Upper lobe of left lung (tissue), 6 donors: ENCODE data around the gene OR4L1. TPM values are rescaled to one million over a fixed set of nuclear protein-coding genes. Genes with fewer than 3 reads are reported as not detected.
"Not testable (repeated sequence)": the region's sequence is repeated elsewhere in the genome, so short reads cannot be mapped to it uniquely, and the experiment has no call there.

ENCODE experiments used
- ATAC-seq, 2 donors: fragments of 200-7000 bp; cut with Tn5 transposase; one replicate each; pipeline ENCODE4 v1.9.1; 2022; ENCODE audit warnings: mild to moderate bottlenecking in 2 of 2, moderate library complexity in 2 of 2; ENCODE audit not compliant: low FRiP score in 2 of 2
- DNase-seq, 2 donors: peaks; one replicate each; pipeline ENCODE4 v3.0.0-alpha.2; 2019 to 2020
- H3K27ac ChIP-seq, 4 donors: fragments of 200-600 bp; sonication (generic); one replicate each; pipeline ENCODE4 v1.5.1; 2016 to 2019
- H3K27me3 ChIP-seq, 4 donors: fragments of 200-600 bp; sonication (generic); one replicate each; pipeline ENCODE4 v1.5.1; 2017 to 2019
- H3K36me3 ChIP-seq, 4 donors: fragments of 200-600 bp; sonication (generic); one replicate each; pipeline ENCODE4 v1.5.1; 2016 to 2019
- H3K4me1 ChIP-seq, 4 donors: fragments of 200-600 bp; sonication (generic); one replicate each; pipeline ENCODE4 v1.5.1; 2018 to 2019
- H3K4me3 ChIP-seq, 4 donors: fragments of 200-600 bp; sonication (generic); one replicate each; pipeline ENCODE4 v1.5.1; 2017 to 2019; ENCODE audit warnings: mild to moderate bottlenecking in 2 of 4, moderate library complexity in 1 of 4
- H3K9me3 ChIP-seq, 4 donors: fragments of 200-600 bp; sonication (generic); one replicate each; pipeline ENCODE4 v1.5.1; 2018 to 2019
- CTCF ChIP-seq, 6 experiments: fragments of 450-650 bp in 4 of 6; fragments of 200-600 bp in 2 of 6; sonication (generic) in 2 of 6; IDR thresholded peaks; one replicate each; pipeline ENCODE4 v1.5.1; 2016 to 2019; ENCODE audit warnings: antibody characterized with exemption in 6 of 6
- EP300 ChIP-seq, 4 donors: sonication (generic); formaldehyde crosslinking; IDR thresholded peaks; one replicate each; pipeline ENCODE4 v1.5.1; 2017; ENCODE audit warnings: antibody characterized with exemption in 4 of 4, control low read depth in 2 of 4
- POLR2A ChIP-seq, 4 donors: fragments of 450-650 bp; IDR thresholded peaks; one replicate each; pipeline ENCODE4 v1.5.1; 2016 to 2017; ENCODE audit warnings: antibody characterized with exemption in 4 of 4, mild to moderate bottlenecking in 2 of 4
- POLR2AphosphoS5 ChIP-seq, 2 donors: sonication (generic); formaldehyde crosslinking; IDR thresholded peaks; one replicate each; pipeline ENCODE4 v1.5.1; 2017; ENCODE audit warnings: antibody characterized with exemption in 2 of 2
- WGBS, 2 donors: methylation state at CpG; one replicate each; pipeline ENCODE4 v1.1.5; 2017 to 2018; 5-methylcytosine and 5-hydroxymethylcytosine counted together
- total RNA-seq, 6 donors: library from RNA; depleted of rRNA in 4 of 6; stranded (reverse); fragments of >200 nt in 4 of 6; gene quantifications; one replicate each; pipeline versions ENCODE4 v1.1.0 to v1.2.1, GENCODE V29; 2016 to 2021
- donor health status: DM: no; HTN: no; CAD: no; lungs with moderate emphysema.
- donor health status: DM: no; HTN: yes; CAD: no; lungs with severe emphysema.

OR4L1 gene
- total RNA-seq, 6 donors from 2014 or later = not detected

GRCh38 chr14:20035938-20036337, 23.9 kb upstream of the OR4L1 start, which contains the start of gene OR4K13:
OR4K13 (minus strand) TSS chr14:20036038; CDS start chr14:20034758, 1,280 bp downstream.
- no peaks in the 10 kb centered on the region for H3K27me3 ChIP-seq
- WGBS, 2 donors = 89 to 92% methylated on average over 4 of the region's 4 CpGs
- no peak for ATAC-seq
- no peak for DNase-seq
- no peak within 1 kb of the TSS for H3K4me3 ChIP-seq
- H3K4me1 ChIP-seq = no peaks in the 10 kb centered on the region
- H3K9me3 ChIP-seq = no peaks in the 10 kb centered on the region
- H3K27ac ChIP-seq = no peak within 1 kb of the TSS
- TF ChIP-seq POLR2AphosphoS5 (IDR thresholded peaks at IDR 0.05) (no peak), POLR2A (IDR thresholded peaks at IDR 0.05) (no peak), EP300 (IDR thresholded peaks at IDR 0.05) (no peak), CTCF (IDR thresholded peaks at IDR 0.05) (no peak)
- no peaks in the 10 kb centered on the region for H3K36me3 ChIP-seq

DNA sequence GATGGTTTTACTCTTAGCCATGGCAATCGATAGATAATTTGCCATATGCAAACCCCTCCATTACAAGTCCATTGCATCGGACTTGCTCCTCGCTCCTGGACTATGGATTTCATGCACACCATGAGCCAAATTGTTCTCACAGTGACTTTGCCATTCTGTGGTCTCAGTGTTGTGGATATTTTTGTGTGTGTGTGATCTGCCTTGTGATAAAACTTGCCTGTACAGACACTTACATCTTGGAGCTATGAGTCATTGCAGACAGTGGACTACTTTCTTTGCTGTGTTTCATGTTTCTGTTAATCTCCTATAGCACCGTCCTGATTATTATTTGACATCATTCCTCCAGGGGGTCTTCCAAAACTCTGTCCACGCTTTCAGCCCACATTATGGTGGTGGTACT, 15.6 kb upstream of the OR4L1 start:
- Histone ChIP-seq H3K4me3 (no peak overlapping the region), H3K27ac (no peak overlapping the region), H3K36me3 (no peaks in the 10 kb centered on the region), H3K9me3 (no peaks in the 10 kb centered on the region), H3K27me3 (no peaks in the 10 kb centered on the region), H3K4me1 (no peaks in the 10 kb centered on the region)
- DNase-seq (no peak), ATAC-seq (no peak)
- WGBS, 2 donors = 68 to 77% methylated on average over 5 of the region's 5 CpGs
- no peak for TF ChIP-seq EP300 (IDR thresholded peaks at IDR 0.05)
- TF ChIP-seq CTCF (IDR thresholded peaks at IDR 0.05) = no peak
- TF ChIP-seq POLR2A (IDR thresholded peaks at IDR 0.05) = no peak
- no peak for TF ChIP-seq POLR2AphosphoS5 (IDR thresholded peaks at IDR 0.05)

DNA sequence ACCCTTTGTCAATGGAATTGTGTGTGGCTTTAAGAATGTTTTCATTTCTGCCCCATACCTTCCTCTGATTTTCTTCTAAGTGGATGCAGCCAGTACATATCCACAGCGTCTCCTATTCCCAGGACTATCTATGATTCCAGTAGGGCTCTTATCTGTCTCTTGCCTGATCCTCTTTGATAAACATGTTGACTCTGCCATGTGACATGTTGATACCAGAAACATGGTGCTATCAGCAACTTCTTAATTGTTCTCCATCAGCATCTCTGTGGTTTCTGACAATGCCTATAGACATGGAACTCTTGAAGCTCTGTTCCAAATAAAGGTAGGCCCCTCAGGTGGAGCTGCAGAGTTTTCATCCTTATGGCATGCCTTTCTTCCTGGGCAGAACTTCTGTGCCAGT, 11.6 kb upstream of the OR4L1 start:
- no peaks in the 10 kb centered on the region for H3K9me3 ChIP-seq
- no peaks in the 10 kb centered on the region for H3K4me1 ChIP-seq
- no peaks in the 10 kb centered on the region for H3K36me3 ChIP-seq
- H3K4me3 ChIP-seq = no peak overlapping the region
- no peak for TF ChIP-seq POLR2A (IDR thresholded peaks at IDR 0.05)
- TF ChIP-seq EP300 (IDR thresholded peaks at IDR 0.05) = no peak
- TF ChIP-seq POLR2AphosphoS5 (IDR thresholded peaks at IDR 0.05) = no peak
- TF ChIP-seq CTCF (IDR thresholded peaks at IDR 0.05) = no peak
- ATAC-seq = no peak
- 71% methylated on average over 1 of the region's 1 CpG for WGBS, 2 donors
- H3K27me3 ChIP-seq = no peaks in the 10 kb centered on the region
- no peak overlapping the region for H3K27ac ChIP-seq
- DNase-seq = no peak

DNA sequence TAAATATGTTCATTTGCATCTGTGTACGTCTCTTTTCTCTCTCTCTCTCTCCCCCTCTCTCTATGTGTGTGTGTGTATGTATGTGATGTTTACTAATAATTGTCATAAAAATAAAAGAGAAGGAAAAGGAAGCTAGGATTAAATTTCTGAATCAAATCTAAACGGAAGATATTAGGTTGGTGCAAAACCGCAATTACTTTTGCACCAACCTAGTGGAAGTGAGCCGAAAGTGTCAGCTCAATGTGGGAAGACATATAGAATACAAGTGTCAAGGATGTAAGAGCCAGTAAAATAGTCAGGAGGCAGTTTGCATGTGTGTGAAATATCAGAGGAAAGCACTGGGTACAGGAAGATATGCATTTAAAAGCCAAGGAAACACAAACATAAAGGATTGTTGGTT, 32.2 kb downstream of the OR4L1 start:
- DNase-seq (no peak), ATAC-seq (no peak)
- Histone ChIP-seq H3K36me3 (no peaks in the 10 kb centered on the region), H3K4me1 (no peaks in the 10 kb centered on the region), H3K27ac (no peak overlapping the region), H3K27me3 (no peaks in the 10 kb centered on the region), H3K9me3 (no peaks in the 10 kb centered on the region), H3K4me3 (no peak overlapping the region)
- 20 to 22% methylated on average over 4 of the region's 4 CpGs for WGBS, 2 donors
- TF ChIP-seq EP300 (IDR thresholded peaks at IDR 0.05) (no peak), POLR2AphosphoS5 (IDR thresholded peaks at IDR 0.05) (no peak), POLR2A (IDR thresholded peaks at IDR 0.05) (no peak)

DNA sequence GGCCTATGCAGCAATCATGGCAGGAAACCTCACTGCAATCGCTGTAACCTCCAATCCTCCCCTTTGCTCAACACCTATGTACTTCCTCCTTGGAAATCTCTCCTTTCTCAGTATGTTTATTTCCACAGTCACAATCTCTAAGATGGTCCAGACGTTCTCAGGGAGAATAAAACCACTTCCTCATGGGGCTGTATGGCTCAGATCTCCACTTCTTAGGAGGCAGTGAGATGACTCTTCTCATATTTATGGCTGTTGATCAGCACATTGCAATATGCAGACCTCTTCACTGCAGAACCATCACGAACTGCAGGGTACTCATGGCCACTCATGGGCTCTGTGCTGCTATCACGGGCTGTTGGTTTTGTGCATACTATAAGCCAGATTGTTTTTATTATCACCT, 33.6 kb downstream of the OR4L1 start:
- Histone ChIP-seq H3K4me3 (no peak overlapping the region), H3K27ac (no peak overlapping the region), H3K9me3 (no peaks in the 10 kb centered on the region), H3K4me1 (no peaks in the 10 kb centered on the region), H3K36me3 (no peaks in the 10 kb centered on the region), H3K27me3 (no peaks in the 10 kb centered on the region)
- ATAC-seq (no peak), DNase-seq (no peak)
- WGBS, 2 donors = 20 to 29% methylated on average over 4 of the region's 4 CpGs
- TF ChIP-seq EP300 (IDR thresholded peaks at IDR 0.05) = no peak
- TF ChIP-seq CTCF (IDR thresholded peaks at IDR 0.05) = no peak

GRCh38 chr14:20098926-20099770, 39.3 kb downstream of the OR4L1 start:
- H3K27me3 ChIP-seq, H3K9me3 ChIP-seq, H3K27ac ChIP-seq, H3K4me3 ChIP-seq, H3K36me3 ChIP-seq, ATAC-seq, H3K4me1 ChIP-seq: not testable (repeated sequence)
- peak in 1 of 2 donors; percentile 63 for DNase-seq
- WGBS, 2 donors = 84 to 91% methylated on average over 10 to 31 of the region's 32 CpGs
